GM21723 (cell line): Measurements from ENCODE around the gene CXorf51A.
"Not testable (repeated sequence)": the region's sequence is repeated elsewhere in the genome, so short reads cannot be mapped to it uniquely, and the experiment has no call there.

Source experiments
- ATAC-seq: cut with Tn5 transposase; IDR thresholded peaks from one replicate; pipeline ENCODE4 v1.9.1; 2021; ENCODE audit warnings: mild to moderate bottlenecking, moderate library complexity; ENCODE audit not compliant: unreplicated experiment

CXorf51A gene

DNA sequence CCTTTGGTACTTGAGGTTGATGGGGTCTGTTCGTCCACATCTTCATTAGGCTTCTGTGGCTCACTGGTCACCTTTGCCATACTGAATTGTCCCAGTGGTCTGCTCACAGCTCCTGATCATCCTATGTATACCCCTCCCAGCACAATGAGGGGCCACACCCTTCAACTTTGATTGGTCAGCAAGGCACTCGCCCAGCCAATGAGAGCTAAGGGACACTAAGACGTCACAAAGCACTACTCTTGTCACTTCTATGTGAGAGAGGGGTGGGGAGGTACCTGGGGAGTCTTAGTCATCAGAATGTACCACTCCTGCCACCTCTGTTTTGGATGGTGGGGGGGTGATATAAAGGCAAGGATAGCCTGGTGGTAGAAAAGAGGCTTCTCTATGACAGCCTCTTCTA, at the start of gene CXorf51A:
CXorf51A (minus strand) TSS at position 101 of the 400 bp plus-strand sequence; CDS start at position 80, 21 bp downstream.
- ATAC-seq, result not testable (repeated sequence)

DNA sequence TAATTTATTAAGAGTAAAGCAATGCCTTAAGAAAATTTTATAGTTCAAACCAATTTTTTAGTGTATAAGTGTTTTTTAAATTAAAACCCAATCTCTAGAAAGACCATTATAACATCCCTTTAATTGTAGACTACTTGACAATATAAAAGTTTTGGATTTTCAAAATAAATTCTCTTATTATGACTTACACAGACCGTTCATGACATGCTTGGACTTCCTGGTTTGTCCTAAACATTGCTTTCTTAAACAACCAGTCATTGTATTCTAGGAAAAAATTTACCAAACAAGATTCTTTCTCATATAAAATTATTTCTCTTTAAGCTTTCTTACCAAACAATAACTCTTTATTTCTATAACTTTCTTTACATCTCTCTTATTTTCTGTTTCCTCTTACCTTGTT, 49.0 kb upstream of the CXorf51A start:
- ATAC-seq, result no peak

DNA sequence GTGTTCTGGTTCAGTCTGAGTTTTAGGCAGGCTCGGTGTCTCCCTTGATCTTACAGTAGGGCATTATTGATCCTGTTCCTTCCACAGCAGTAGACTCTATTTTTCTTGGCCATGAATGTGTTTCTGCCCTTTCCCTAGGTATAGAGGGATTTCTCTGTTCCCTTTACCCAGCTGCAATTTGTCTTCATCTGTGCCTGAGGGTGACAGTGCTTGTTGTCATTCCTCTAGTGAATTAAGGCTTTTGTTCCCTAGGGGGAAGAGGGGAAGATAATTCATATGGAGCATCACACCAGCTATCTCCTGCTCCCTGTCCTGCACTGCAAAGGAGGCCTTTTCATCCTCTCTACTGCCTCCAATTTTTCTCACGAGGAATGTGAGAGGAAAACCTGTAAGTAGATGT, 39.7 kb upstream of the CXorf51A start:
- no peak for ATAC-seq

DNA sequence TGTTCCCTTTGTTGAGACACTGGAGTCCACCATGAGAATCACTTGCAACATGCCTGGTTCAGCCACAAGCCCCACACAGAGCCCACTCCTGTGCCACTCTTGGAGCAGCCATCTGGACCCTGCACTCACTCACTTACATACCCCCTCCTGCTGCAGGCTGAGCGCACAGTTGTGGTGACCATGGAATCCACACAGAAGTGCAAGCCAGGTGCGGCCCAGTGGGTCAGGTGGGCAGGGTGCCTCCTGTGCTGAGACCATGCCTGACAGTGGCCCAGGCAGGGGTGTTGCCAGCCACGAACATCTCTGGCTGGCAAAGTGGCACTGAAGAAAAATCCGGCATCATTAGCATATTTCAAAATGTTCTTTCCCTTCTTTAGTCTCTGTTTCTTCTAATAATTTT, 17.4 kb upstream of the CXorf51A start:
- ATAC-seq, result no peak

DNA sequence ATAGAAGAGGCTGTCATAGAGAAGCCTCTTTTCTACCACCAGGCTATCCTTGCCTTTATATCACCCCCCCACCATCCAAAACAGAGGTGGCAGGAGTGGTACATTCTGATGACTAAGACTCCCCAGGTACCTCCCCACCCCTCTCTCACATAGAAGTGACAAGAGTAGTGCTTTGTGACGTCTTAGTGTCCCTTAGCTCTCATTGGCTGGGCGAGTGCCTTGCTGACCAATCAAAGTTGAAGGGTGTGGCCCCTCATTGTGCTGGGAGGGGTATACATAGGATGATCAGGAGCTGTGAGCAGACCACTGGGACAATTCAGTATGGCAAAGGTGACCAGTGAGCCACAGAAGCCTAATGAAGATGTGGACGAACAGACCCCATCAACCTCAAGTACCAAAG, 5.1 kb downstream of the CXorf51A start, which contains the start of gene CXorf51B:
CXorf51B (plus strand) TSS at position 301 of the 400 bp plus-strand sequence; CDS start at position 322, 21 bp downstream.
- not testable (repeated sequence) for ATAC-seq
